Thymus (tissue), 11 donors: Measurements from ENCODE around the gene RGL4. TPM values are rescaled to one million over a fixed set of nuclear protein-coding genes. Genes with fewer than 3 reads are reported as not detected.

ENCODE experiments used
- DNase-seq, 9 donors: peaks; one replicate each; pipeline ENCODE4 v3.0.0-alpha.2; 2013; ENCODE audit warnings: low spot score in 9 of 9, low read depth in 6 of 9, missing footprints in 1 of 9
- H3K27ac ChIP-seq, 2 donors: one replicate each; pipeline ENCODE4 v1.5.1; 2013; ENCODE audit warnings: control low read depth in 1 of 2, low read depth in 1 of 2, low read length in 1 of 2, mild to moderate bottlenecking in 1 of 2, moderate library complexity in 1 of 2
- H3K27me3 ChIP-seq, 2 donors: one replicate each; pipeline ENCODE4 v1.5.1; 2013; ENCODE audit warnings: low read length in 1 of 2; ENCODE audit not compliant: control insufficient read depth in 2 of 2, insufficient read depth in 1 of 2
- H3K36me3 ChIP-seq, 2 donors: one replicate each; pipeline ENCODE4 v1.5.1; 2013; ENCODE audit warnings: low read length in 1 of 2, mild to moderate bottlenecking in 1 of 2, moderate library complexity in 1 of 2; ENCODE audit not compliant: control insufficient read depth in 2 of 2, insufficient read depth in 2 of 2
- H3K4me1 ChIP-seq, 2 donors: one replicate each; pipeline ENCODE4 v1.5.1; 2013; ENCODE audit warnings: low read length in 2 of 2; ENCODE audit not compliant: control insufficient read depth in 2 of 2, insufficient read depth in 2 of 2
- H3K4me3 ChIP-seq, 2 donors: one replicate each; pipeline ENCODE4 v1.5.1; 2013; ENCODE audit warnings: low read length in 2 of 2, control low read depth in 1 of 2, mild to moderate bottlenecking in 1 of 2
- H3K9me3 ChIP-seq, 2 donors: one replicate each; pipeline ENCODE4 v1.5.1; 2013; ENCODE audit warnings: low read length in 1 of 2, mild to moderate bottlenecking in 1 of 2; ENCODE audit not compliant: control insufficient read depth in 2 of 2, insufficient read depth in 1 of 2
- WGBS: extraction: QIAGEN DNeasy Blood & Tissue Kit; methylation state at CpG from one replicate; pipeline ENCODE4 v1.1.7; 2013; 5-methylcytosine and 5-hydroxymethylcytosine counted together
- polyA plus RNA-seq: library from polyadenylated mRNA; stranded (reverse); fragments of 200-250 nt; gene quantifications from one replicate; pipeline ENCODE4 v1.2.3, GENCODE V29; 2013
- total RNA-seq: library from RNA; stranded (reverse); fragments of 120-200 nt; gene quantifications from one replicate; pipeline ENCODE4 v1.2.4, GENCODE V29; 2013
- donor health status: healthy.

The RGL4 gene
- total and polyA plus RNA-seq, 2 donors, result 7.8 to 29.8 TPM

- no peak for DNase-seq
- 74% methylated on average over 2 of the region's 2 CpGs for WGBS
- Histone ChIP-seq H3K9me3 (no peaks in the 10 kb centered on the region), H3K4me3 (no peak overlapping the region), H3K4me1 (no peaks in the 10 kb centered on the region), H3K27me3 (no peaks in the 10 kb centered on the region), H3K36me3 (peaks cover 20 to 22% of the 10 kb centered on the region in 2 donors), H3K27ac (peak overlapping the region in 1 of 2 donors; percentile 11)
Measured at GRCh38 chr22:23743303-23743705, 52.5 kb downstream of the RGL4 start.

- H3K9me3 ChIP-seq, result no peaks in the 10 kb centered on the region
- 97% methylated on average over 13 of the region's 13 CpGs for WGBS
Measured at GRCh38 chr22:23744001-23744400, 53.2 kb downstream of the RGL4 start.

GRCh38 chr22:23744485-23744884 is 53.7 kb downstream of the RGL4 start:
- 97% methylated on average over 14 of the region's 14 CpGs for WGBS
- no peak overlapping the region for H3K27ac ChIP-seq

More at GRCh38 chr22:23744001-23744400, 53.2 kb downstream of the RGL4 start:
- H3K27me3 ChIP-seq, result no peaks in the 10 kb centered on the region
- H3K36me3 ChIP-seq, result peaks cover 20 to 22% of the 10 kb centered on the region in 2 donors
- H3K4me3 ChIP-seq, result no peak overlapping the region
- H3K4me1 ChIP-seq, result no peaks in the 10 kb centered on the region
- no peak for DNase-seq
- H3K27ac ChIP-seq, result no peak overlapping the region

GRCh38 chr22:23745791-23746190 is 55.0 kb downstream of the RGL4 start:
- no peak for DNase-seq
- Histone ChIP-seq H3K36me3 (peaks cover 20 to 22% of the 10 kb centered on the region in 2 donors), H3K9me3 (no peaks in the 10 kb centered on the region), H3K27me3 (no peaks in the 10 kb centered on the region), H3K4me1 (peaks cover 5 to 10% of the 10 kb centered on the region in 2 donors), H3K27ac (no peak overlapping the region), H3K4me3 (no peak overlapping the region)
- 94% methylated on average over 6 of the region's 6 CpGs for WGBS

More at GRCh38 chr22:23744485-23744884, 53.7 kb downstream of the RGL4 start:
- Histone ChIP-seq H3K9me3 (no peaks in the 10 kb centered on the region), H3K4me1 (no peaks in the 10 kb centered on the region), H3K27me3 (no peaks in the 10 kb centered on the region), H3K4me3 (no peak overlapping the region), H3K36me3 (peaks cover 20 to 22% of the 10 kb centered on the region in 2 donors)
- no peak for DNase-seq

Other genes with a start within 250 kb of the RGL4 start
- 78.6 TPM for gene IGLL1, start 110.7 kb upstream of the RGL4 start, total RNA-seq
- gene IGLL1, start 110.7 kb upstream of the RGL4 start, polyA plus RNA-seq, result 3.5 TPM
- gene DRICH1, start 58.7 kb upstream of the RGL4 start, total RNA-seq, result 0.24 TPM
- gene DRICH1, start 58.7 kb upstream of the RGL4 start, polyA plus RNA-seq, result 1.4 TPM
- gene ZNF70, start 60.1 kb downstream of the RGL4 start, total RNA-seq, result 1.4 TPM
- 1.7 TPM for gene ZNF70, start 60.1 kb downstream of the RGL4 start, polyA plus RNA-seq
- gene VPREB3, start 63.4 kb downstream of the RGL4 start, total RNA-seq, result 1.3 TPM
- gene VPREB3, start 63.4 kb downstream of the RGL4 start, polyA plus RNA-seq, result 11.4 TPM
- 3.3 TPM for gene C22orf15, start 72.0 kb downstream of the RGL4 start, total RNA-seq
- 1.3 TPM for gene C22orf15, start 72.0 kb downstream of the RGL4 start, polyA plus RNA-seq
- 20.0 TPM for gene CHCHD10, start 77.0 kb downstream of the RGL4 start, total RNA-seq
- 64.0 TPM for gene CHCHD10, start 77.0 kb downstream of the RGL4 start, polyA plus RNA-seq
- 3.9 TPM for gene MMP11, start 81.8 kb downstream of the RGL4 start, total RNA-seq
- 3.8 TPM for gene MMP11, start 81.8 kb downstream of the RGL4 start, polyA plus RNA-seq
- gene SMARCB1, start 96.0 kb downstream of the RGL4 start, total RNA-seq, result 72.0 TPM
- gene SMARCB1, start 96.0 kb downstream of the RGL4 start, polyA plus RNA-seq, result 35.3 TPM
- gene DERL3, start 148.0 kb downstream of the RGL4 start, total RNA-seq, result 2.9 TPM
- gene DERL3, start 148.0 kb downstream of the RGL4 start, polyA plus RNA-seq, result 2.5 TPM
- gene SLC2A11, start 166.9 kb downstream of the RGL4 start, total RNA-seq, result 4.3 TPM
- gene SLC2A11, start 166.9 kb downstream of the RGL4 start, polyA plus RNA-seq, result 8.8 TPM
- 400 TPM for gene MIF, start 203.4 kb downstream of the RGL4 start, total RNA-seq
- gene MIF, start 203.4 kb downstream of the RGL4 start, polyA plus RNA-seq, result 363 TPM